Nephron (organoid): ENCODE data around the gene TUBGCP6.

ENCODE experiments used
- H3K27ac Mint-ChIP-seq, 3 experiments: 2 replicates each; pipeline ENCODE4 v1.8.0; 2020; ENCODE audit warnings: mixed read lengths in 3 of 3, mild to moderate bottlenecking in 2 of 3, moderate library complexity in 1 of 3
- H3K27me3 Mint-ChIP-seq: 2 replicates; pipeline ENCODE4 v1.8.0; 2021; ENCODE audit warnings: low read depth, mild to moderate bottlenecking, moderate library complexity, mixed read lengths
- H3K36me3 Mint-ChIP-seq: 2 replicates; pipeline ENCODE4 v1.8.0; 2020; ENCODE audit warnings: low read depth, mixed read lengths
- H3K4me1 Mint-ChIP-seq: 2 replicates; pipeline ENCODE4 v1.8.0; 2020; ENCODE audit warnings: mixed read lengths
- H3K4me3 Mint-ChIP-seq, 3 experiments: 2 replicates each; pipeline ENCODE4 v1.8.0; 2020; ENCODE audit warnings: mild to moderate bottlenecking in 3 of 3, mixed read lengths in 3 of 3, moderate library complexity in 2 of 3
- H3K9me3 Mint-ChIP-seq: 2 replicates; pipeline ENCODE4 v1.8.0; 2020; ENCODE audit warnings: mixed read lengths
- CTCF ChIP-seq, 3 experiments: fragments of 200-600 bp; sonication (generic); IDR thresholded peaks; one replicate each; pipeline ENCODE4 v1.5.0; 2021; ENCODE audit warnings: antibody characterized with exemption in 3 of 3; ENCODE audit not compliant: unreplicated experiment in 3 of 3

Gene TUBGCP6

DNA sequence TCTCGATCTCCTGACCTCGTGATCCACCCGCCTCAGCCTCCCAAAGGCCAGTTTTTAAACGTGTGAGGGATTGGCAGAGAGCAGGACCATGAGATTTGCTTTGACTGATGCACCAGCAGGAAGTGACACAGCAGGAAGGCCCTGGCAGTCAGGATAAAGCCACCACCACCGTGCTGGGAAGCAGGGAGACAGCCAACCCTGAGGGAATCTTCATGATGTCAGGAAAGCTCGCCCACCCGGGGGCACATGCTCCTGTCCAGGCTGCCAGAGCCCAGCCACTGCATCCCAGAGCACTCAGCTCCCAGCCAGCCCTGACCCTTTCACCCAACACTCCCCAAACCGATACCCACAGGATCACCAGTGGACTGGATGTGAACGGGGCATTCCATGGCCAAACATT is 6.1 kb downstream of the TUBGCP6 start:
- Mint-ChIP-seq H3K36me3 (peaks cover 7% of the 10 kb centered on the region), H3K27ac (no peak overlapping the region), H3K4me1 (peaks cover 24% of the 10 kb centered on the region), H3K9me3 (no peaks in the 10 kb centered on the region), H3K27me3 (no peaks in the 10 kb centered on the region), H3K4me3 (no peak overlapping the region)
- no peak for TF ChIP-seq CTCF (IDR thresholded peaks at IDR 0.05; ENCODE audit: unreplicated experiment in 3 of 3)

- Mint-ChIP-seq H3K4me1 (peaks cover 17% of the 10 kb centered on the region), H3K9me3 (no peaks in the 10 kb centered on the region), H3K27ac (no peak overlapping the region), H3K36me3 (peaks cover 13% of the 10 kb centered on the region), H3K4me3 (peak overlapping the region in 1 of 3 experiments; percentile 12), H3K27me3 (no peaks in the 10 kb centered on the region)
- TF ChIP-seq CTCF (IDR thresholded peaks at IDR 0.05; ENCODE audit: unreplicated experiment in 3 of 3), result peak; percentile 50 to 54 (median 50)
Measured at GRCh38 chr22:50236731-50237409, 8.0 kb downstream of the TUBGCP6 start.

- H3K4me3 Mint-ChIP-seq, result no peak overlapping the region
- peaks cover 24% of the 10 kb centered on the region for H3K36me3 Mint-ChIP-seq
- H3K27me3 Mint-ChIP-seq, result no peaks in the 10 kb centered on the region
- TF ChIP-seq CTCF (IDR thresholded peaks at IDR 0.05; ENCODE audit: unreplicated experiment in 3 of 3), result no peak
- H3K27ac Mint-ChIP-seq, result no peak overlapping the region
- peaks cover 6% of the 10 kb centered on the region for H3K4me1 Mint-ChIP-seq
- no peaks in the 10 kb centered on the region for H3K9me3 Mint-ChIP-seq
Measured at GRCh38 chr22:50233223-50233622, 11.6 kb downstream of the TUBGCP6 start.

DNA sequence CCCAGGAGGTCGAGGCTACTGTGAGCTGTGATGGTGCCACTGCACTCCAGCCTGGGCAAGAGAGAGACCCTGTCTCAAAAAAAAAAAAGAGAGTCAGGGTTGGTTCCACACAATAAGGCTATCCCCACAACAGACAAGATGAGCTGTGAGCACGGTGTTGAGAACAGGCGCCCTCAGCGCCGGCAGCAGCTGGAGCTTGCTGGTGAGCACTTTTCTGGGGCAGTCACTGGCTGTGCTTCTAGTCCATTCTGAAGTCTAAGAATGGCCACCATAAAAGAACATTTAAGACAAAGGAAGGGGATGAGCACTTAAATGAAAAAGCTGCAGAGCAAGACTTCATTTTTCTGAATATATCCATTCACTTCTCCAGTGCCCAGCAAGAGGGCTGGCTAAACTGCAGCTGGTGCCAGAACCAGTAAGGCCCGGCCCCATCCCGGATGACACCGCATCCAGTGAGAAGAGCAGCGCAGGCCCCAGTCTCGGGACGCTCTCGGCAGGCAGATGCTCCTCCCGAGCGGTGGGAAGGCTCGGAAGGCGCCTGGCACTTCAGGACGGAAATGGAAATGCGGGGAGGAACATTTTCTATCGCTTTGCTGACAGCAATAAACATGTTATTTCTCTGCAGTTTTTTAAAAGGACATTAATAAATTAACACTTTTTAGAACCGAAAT is 12.2 kb downstream of the TUBGCP6 start:
- Mint-ChIP-seq H3K36me3 (peaks cover 24% of the 10 kb centered on the region), H3K27ac (no peak overlapping the region), H3K4me3 (no peak overlapping the region), H3K27me3 (no peaks in the 10 kb centered on the region), H3K4me1 (peaks cover 6% of the 10 kb centered on the region), H3K9me3 (no peaks in the 10 kb centered on the region)
- TF ChIP-seq CTCF (IDR thresholded peaks at IDR 0.05; ENCODE audit: unreplicated experiment in 3 of 3), result no peak

GRCh38 chr22:50229370-50229769 is 15.5 kb downstream of the TUBGCP6 start:
- Mint-ChIP-seq H3K27me3 (no peaks in the 10 kb centered on the region), H3K4me1 (no peaks in the 10 kb centered on the region), H3K4me3 (no peak overlapping the region), H3K27ac (no peak overlapping the region), H3K36me3 (peaks cover 28% of the 10 kb centered on the region), H3K9me3 (no peaks in the 10 kb centered on the region)
- TF ChIP-seq CTCF (IDR thresholded peaks at IDR 0.05; ENCODE audit: unreplicated experiment in 3 of 3), result no peak

GRCh38 chr22:50228366-50228765 is 16.5 kb downstream of the TUBGCP6 start:
- H3K9me3 Mint-ChIP-seq, result no peaks in the 10 kb centered on the region
- TF ChIP-seq CTCF (IDR thresholded peaks at IDR 0.05; ENCODE audit: unreplicated experiment in 3 of 3), result no peak
- H3K27ac Mint-ChIP-seq, result no peak overlapping the region
- peaks cover 31% of the 10 kb centered on the region for H3K36me3 Mint-ChIP-seq
- H3K27me3 Mint-ChIP-seq, result no peaks in the 10 kb centered on the region
- H3K4me1 Mint-ChIP-seq, result no peaks in the 10 kb centered on the region
- H3K4me3 Mint-ChIP-seq, result no peak overlapping the region
